Peyer's patch (tissue), 4 donors: ENCODE measurements around the gene DAZAP2. TPM values are rescaled to one million over a fixed set of nuclear protein-coding genes. Genes with fewer than 3 reads are reported as not detected.
"Not testable (repeated sequence)": the region's sequence is repeated elsewhere in the genome, so short reads cannot be mapped to it uniquely, and the experiment has no call there.

Experiments
- DNase-seq, 3 donors: peaks; one replicate each; pipeline ENCODE4 v3.0.0-alpha.2; 2017 to 2019
- H3K27ac ChIP-seq, 4 donors: fragments of 200-600 bp; sonication (generic); one replicate each; pipeline ENCODE4 v1.5.1; 2016 to 2019
- H3K27me3 ChIP-seq, 2 donors: fragments of 200-600 bp; sonication (generic); one replicate each; pipeline ENCODE4 v1.5.1; 2019
- H3K36me3 ChIP-seq, 3 donors: fragments of 200-600 bp; sonication (generic); one replicate each; pipeline ENCODE4 v1.5.1; 2016 to 2019
- H3K4me1 ChIP-seq, 4 donors: fragments of 200-600 bp; sonication (generic); one replicate each; pipeline ENCODE4 v1.5.1; 2016 to 2019
- H3K4me3 ChIP-seq, 4 donors: fragments of 200-600 bp; sonication (generic); 1 replicate in 3 of 4; 2 replicates in 1 of 4; pipeline ENCODE4 v1.5.1; 2016 to 2019; ENCODE audit warnings: mild to moderate bottlenecking in 1 of 4
- H3K9me3 ChIP-seq, 4 donors: fragments of 200-600 bp; sonication (generic); one replicate each; pipeline ENCODE4 v1.5.1; 2016 to 2019; ENCODE audit warnings: mild to moderate bottlenecking in 1 of 4
- CTCF ChIP-seq, 6 experiments: fragments of 450-650 bp in 4 of 6; fragments of 200-600 bp in 2 of 6; sonication (generic) in 1 of 6; IDR thresholded peaks; one replicate each; pipeline ENCODE4 v1.5.1; 2017 to 2019; ENCODE audit warnings: antibody characterized with exemption in 6 of 6, mild to moderate bottlenecking in 3 of 6, moderate library complexity in 1 of 6
- POLR2A ChIP-seq, 2 donors: fragments of 450-650 bp; IDR thresholded peaks; one replicate each; pipeline ENCODE4 v1.5.1; 2017; ENCODE audit warnings: antibody characterized with exemption in 2 of 2, mild to moderate bottlenecking in 2 of 2, moderate library complexity in 2 of 2
- total RNA-seq, 4 donors: library from RNA; depleted of rRNA; stranded (reverse); fragments of >200 nt; gene quantifications; one replicate each; pipeline ENCODE4 v1.1.0, GENCODE V29; 2016

DAZAP2 gene
- total RNA-seq, 4 donors from 2014 or later: 220 to 372 (median 284) TPM

- Histone ChIP-seq H3K4me3 (peak overlapping the region; percentile 66 to 86 (median 74)), H3K36me3 (no peaks in the 10 kb centered on the region), H3K9me3 (no peaks in the 10 kb centered on the region), H3K27ac (peak overlapping the region; percentile 71 to 95 (median 80)), H3K27me3 (no peaks in the 10 kb centered on the region), H3K4me1 (peaks cover 0 to 8% (median 0%) of the 10 kb centered on the region in 4 donors)
- DNase-seq: peak; percentile 72 to 89 (median 86)
- TF ChIP-seq POLR2A (IDR thresholded peaks at IDR 0.05): peak in 1 of 2 donors; percentile 28
- TF ChIP-seq CTCF (IDR thresholded peaks at IDR 0.05): peak in 5 of 6 experiments; percentile 28 to 75 (median 66)
These were observed 30.8 kb downstream of the DAZAP2 start for GRCh38 chr12:51269174-51270066.

GRCh38 chr12:51270067-51270950, 31.7 kb downstream of the DAZAP2 start, which contains the start of gene SMAGP:
Gene SMAGP, minus strand, starts transcription at chr12:51270415. Its CDS starts 1,137 bp downstream, at chr12:51269278.
- Histone ChIP-seq H3K27ac (peak within 1 kb of the TSS; percentile 71 to 95 (median 80)), H3K4me1 (peaks cover 0 to 8% (median 0%) of the 10 kb centered on the region in 4 donors), H3K9me3 (no peaks in the 10 kb centered on the region), H3K4me3 (peak within 1 kb of the TSS; percentile 66 to 86 (median 74)), H3K36me3 (no peaks in the 10 kb centered on the region), H3K27me3 (no peaks in the 10 kb centered on the region)
- TF ChIP-seq CTCF (IDR thresholded peaks at IDR 0.05): no peak
- peak; percentile 58 to 61 for TF ChIP-seq POLR2A (IDR thresholded peaks at IDR 0.05)
- DNase-seq: peak; percentile 67 to 90 (median 88)

- no peaks in the 10 kb centered on the region for H3K9me3 ChIP-seq
- DNase-seq: no peak
- H3K27ac ChIP-seq: peak overlapping the region; percentile 71 to 95 (median 80)
- no peaks in the 10 kb centered on the region for H3K27me3 ChIP-seq
- no peaks in the 10 kb centered on the region for H3K36me3 ChIP-seq
- peak overlapping the region; percentile 66 to 86 (median 74) for H3K4me3 ChIP-seq
- peaks cover 0 to 8% (median 0%) of the 10 kb centered on the region in 4 donors for H3K4me1 ChIP-seq
- no peak for TF ChIP-seq CTCF (IDR thresholded peaks at IDR 0.05)
- no peak for TF ChIP-seq POLR2A (IDR thresholded peaks at IDR 0.05)
These were observed 32.4 kb downstream of the DAZAP2 start for GRCh38 chr12:51270951-51271518.

- H3K36me3 ChIP-seq, DNase-seq, H3K27ac ChIP-seq, H3K9me3 ChIP-seq, H3K27me3 ChIP-seq, H3K4me1 ChIP-seq, H3K4me3 ChIP-seq: not testable (repeated sequence)
These were observed 34.2 kb downstream of the DAZAP2 start for GRCh38 chr12:51272810-51273209.

GRCh38 chr12:51275088-51275487, 36.5 kb downstream of the DAZAP2 start:
- H3K27ac ChIP-seq: peak overlapping the region in 2 of 4 donors; percentile 19 to 30
- no peaks in the 10 kb centered on the region for H3K27me3 ChIP-seq
- DNase-seq: peak in 1 of 3 donors; percentile 52
- no peaks in the 10 kb centered on the region for H3K36me3 ChIP-seq
- H3K4me1 ChIP-seq: peaks cover 0 to 8% (median 0%) of the 10 kb centered on the region in 4 donors
- TF ChIP-seq CTCF (IDR thresholded peaks at IDR 0.05) (no peak), POLR2A (IDR thresholded peaks at IDR 0.05) (no peak)
- H3K9me3 ChIP-seq: no peaks in the 10 kb centered on the region
- H3K4me3 ChIP-seq: no peak overlapping the region
